Astrocyte (in vitro differentiated cells and primary cell): Measurements from ENCODE around the gene CHST2.

Experiments used
- EZH2 ChIP-seq: IDR thresholded peaks from 2 replicates; pipeline ENCODE4 v1.6.1; 2012; ENCODE audit warnings: mild to moderate bottlenecking, low read length, inconsistent platforms; ENCODE audit not compliant: insufficient read depth
- TF ChIP-seq, protein P1 (sequence below): IDR thresholded peaks from 2 replicates; pipeline ENCODE4 v1.5.1; 2011; ENCODE audit warnings: low read depth, mild to moderate bottlenecking, inconsistent platforms, low read length, moderate library complexity; ENCODE audit not compliant: insufficient read depth

GRCh38 chr3:143166376-143166775, 46.8 kb downstream of the CHST2 start:
- TF ChIP-seq, protein P1, sequence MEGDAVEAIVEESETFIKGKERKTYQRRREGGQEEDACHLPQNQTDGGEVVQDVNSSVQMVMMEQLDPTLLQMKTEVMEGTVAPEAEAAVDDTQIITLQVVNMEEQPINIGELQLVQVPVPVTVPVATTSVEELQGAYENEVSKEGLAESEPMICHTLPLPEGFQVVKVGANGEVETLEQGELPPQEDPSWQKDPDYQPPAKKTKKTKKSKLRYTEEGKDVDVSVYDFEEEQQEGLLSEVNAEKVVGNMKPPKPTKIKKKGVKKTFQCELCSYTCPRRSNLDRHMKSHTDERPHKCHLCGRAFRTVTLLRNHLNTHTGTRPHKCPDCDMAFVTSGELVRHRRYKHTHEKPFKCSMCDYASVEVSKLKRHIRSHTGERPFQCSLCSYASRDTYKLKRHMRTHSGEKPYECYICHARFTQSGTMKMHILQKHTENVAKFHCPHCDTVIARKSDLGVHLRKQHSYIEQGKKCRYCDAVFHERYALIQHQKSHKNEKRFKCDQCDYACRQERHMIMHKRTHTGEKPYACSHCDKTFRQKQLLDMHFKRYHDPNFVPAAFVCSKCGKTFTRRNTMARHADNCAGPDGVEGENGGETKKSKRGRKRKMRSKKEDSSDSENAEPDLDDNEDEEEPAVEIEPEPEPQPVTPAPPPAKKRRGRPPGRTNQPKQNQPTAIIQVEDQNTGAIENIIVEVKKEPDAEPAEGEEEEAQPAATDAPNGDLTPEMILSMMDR, result no peak
- TF ChIP-seq EZH2, result no peak
